Gastroesophageal sphincter (tissue), 3 donors: ENCODE measurements around the gene SEC22B.
"Not testable (repeated sequence)": the region's sequence is repeated elsewhere in the genome, so short reads cannot be mapped to it uniquely, and the experiment has no call there.

Experiments
- CTCF ChIP-seq, 4 experiments: fragments of 200-600 bp in 2 of 4; fragments of 450-650 bp in 2 of 4; sonication (generic) in 1 of 4; IDR thresholded peaks; one replicate each; pipeline ENCODE4 v1.5.1; 2017 to 2019; ENCODE audit warnings: antibody characterized with exemption in 4 of 4, mild to moderate bottlenecking in 2 of 4, moderate library complexity in 2 of 4
- EP300 ChIP-seq: sonication (generic); formaldehyde crosslinking; IDR thresholded peaks from one replicate; pipeline ENCODE4 v1.6.1; 2017; ENCODE audit warnings: antibody characterized with exemption, mild to moderate bottlenecking
- POLR2A ChIP-seq, 2 donors: fragments of 450-650 bp; IDR thresholded peaks; one replicate each; pipeline ENCODE4 v1.6.1; 2017; ENCODE audit warnings: antibody characterized with exemption in 2 of 2, mild to moderate bottlenecking in 2 of 2, moderate library complexity in 1 of 2
- POLR2AphosphoS5 ChIP-seq: sonication (generic); formaldehyde crosslinking; IDR thresholded peaks from one replicate; pipeline ENCODE4 v1.6.1; 2017; ENCODE audit warnings: antibody characterized with exemption

DNA sequence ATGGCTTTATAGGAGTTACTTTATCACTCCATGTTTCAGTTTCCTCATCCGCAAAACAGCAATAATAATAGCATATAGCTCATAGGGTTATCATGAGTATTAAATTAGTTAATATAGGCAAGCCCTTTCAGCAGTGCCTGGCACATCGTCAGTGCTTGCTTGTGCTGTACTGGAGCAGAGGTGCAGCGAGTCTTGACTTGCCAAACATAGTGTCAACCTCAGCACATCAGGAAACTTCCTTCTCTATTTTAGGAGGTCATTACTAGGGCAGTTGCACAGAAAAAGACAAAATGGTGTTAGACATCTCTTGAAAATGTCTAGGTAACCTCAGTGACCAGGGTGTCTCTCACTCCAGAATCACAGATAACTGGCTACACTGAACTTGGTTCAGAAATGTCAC is 72.6 kb downstream of the SEC22B start:
- not testable (repeated sequence) for TF ChIP-seq POLR2A (IDR thresholded peaks at IDR 0.05); CTCF (IDR thresholded peaks at IDR 0.05); POLR2AphosphoS5; EP300
